HG03575 (cell line): Measurements from ENCODE around the gene C20orf96.
"Not testable (repeated sequence)": the region's sequence is repeated elsewhere in the genome, so short reads cannot be mapped to it uniquely, and the experiment has no call there.

Experiments
- ATAC-seq: cut with Tn5 transposase; IDR thresholded peaks from one replicate; pipeline ENCODE4 v1.9.1; 2021; ENCODE audit not compliant: unreplicated experiment, insufficient number of reproducible peaks, low FRiP score; ENCODE audit errors: extremely low read depth

Gene C20orf96

DNA sequence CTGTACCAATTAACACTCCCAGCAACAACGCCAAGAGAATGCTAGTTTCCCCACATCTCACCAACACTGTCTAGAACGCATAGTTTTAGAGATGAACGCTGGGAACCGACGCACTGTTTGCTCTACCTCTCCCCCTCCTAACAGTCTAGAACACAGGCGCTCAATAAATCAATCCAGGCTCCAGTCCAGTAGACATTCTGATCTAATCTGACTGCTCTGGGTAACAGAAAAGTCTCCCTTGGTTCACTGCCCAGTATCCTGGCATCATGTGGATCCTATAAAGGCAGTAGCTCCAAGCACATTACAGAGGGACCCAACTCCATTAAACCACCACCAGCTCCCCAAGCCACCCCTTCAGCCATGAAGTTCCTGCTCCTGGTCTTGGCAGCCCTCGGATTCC, 33.1 kb downstream of the C20orf96 start, which contains the start of gene DEFB132:
TSS of gene DEFB132 (plus strand) at position 306 of the 400 bp plus-strand sequence. CDS start at position 361, 55 bp downstream.
- ATAC-seq: no peak

DNA sequence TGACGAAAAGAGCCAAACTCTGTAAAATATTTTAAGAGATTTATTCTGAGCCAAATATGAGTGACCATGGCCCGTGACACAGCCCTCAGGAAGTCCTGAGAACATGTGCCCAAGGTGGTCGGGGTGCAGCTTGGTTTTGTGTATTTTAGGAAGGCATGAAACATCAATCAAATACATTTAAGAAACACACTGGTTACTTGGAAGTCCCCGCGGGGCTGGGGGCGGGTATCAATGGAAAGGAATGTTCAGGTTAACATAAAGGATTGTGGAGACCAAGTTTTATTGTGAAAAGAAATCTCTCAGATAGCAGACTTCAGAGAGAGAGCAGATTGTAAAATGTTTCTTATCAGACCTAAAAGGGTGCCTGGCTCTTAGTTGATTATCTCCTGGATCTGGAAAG, 37.1 kb downstream of the C20orf96 start:
- ATAC-seq: not testable (repeated sequence)

DNA sequence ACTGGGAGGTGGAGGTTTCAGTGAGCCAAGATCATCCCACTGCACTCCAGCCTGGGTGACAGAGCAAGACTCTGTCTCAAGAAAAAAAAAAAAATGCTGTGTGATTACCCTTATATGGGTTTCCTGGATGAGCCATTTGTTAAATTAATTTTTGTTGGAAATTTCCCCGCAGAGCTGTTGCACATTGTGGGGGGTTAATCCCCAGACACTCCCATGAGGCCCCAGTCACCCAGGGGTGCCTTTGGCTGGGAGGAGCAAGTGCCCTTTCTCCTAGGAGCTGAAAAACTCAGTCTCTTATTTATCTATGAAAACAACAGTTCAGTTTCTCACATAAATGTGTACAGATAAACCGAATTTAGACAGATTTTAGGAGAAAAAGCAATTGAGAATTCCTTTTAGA, 37.7 kb downstream of the C20orf96 start:
- ATAC-seq: no peak

DNA sequence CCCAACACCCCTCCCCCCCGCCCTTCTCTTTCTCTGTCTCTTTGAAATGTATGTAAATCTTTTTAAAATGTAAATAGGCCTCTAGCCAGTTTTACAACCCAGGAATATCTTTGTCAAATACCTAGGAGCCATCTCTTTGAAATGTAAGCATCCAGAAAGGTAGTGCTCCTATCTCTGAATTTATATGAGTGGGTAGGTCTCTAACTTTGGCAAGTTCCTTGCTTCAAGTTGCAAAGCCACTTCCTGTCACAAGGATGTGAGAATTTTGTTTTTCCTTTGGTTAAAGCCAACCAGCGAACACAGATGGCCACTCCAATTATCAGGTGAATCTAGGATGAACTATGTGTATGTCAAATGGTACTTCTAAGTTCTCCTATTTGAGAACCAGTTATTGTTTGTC, 39.2 kb downstream of the C20orf96 start:
- ATAC-seq: no peak

DNA sequence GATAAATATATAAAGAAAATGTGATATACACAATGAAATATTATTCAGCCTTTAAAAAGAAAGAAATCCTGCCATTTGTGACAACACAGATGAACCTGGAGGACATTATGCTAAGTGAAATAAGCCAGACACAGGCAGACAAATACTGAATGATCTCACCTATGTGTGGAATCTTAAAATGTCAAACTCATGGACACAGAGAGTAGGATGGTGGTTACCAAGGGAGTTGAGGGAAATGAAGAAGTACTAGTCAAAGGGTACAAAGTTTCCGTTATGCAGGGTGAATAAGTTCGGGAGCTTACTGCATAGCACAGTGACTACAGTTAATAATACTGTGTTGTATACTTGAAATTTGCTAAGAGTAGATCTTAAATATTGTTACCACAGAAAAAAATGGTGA, 47.6 kb downstream of the C20orf96 start:
- no peak for ATAC-seq

DNA sequence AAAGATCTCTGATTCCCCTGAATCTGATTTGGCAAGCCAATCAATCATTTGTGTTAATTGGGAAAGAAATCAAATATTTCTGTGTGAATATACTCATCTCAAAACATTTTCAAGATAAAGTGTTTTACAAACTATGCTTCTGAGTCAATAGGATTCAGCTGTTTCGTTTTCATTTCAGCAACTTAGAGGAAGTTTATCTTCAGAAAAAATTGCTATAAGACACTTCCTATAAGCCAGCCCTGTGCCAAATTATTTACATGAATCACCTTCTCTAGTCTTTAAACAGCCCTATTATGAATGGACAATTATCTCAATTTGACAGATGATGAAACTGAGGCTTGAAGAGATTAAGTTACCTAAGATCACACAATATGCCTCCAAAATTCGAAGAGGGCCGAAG, 52.6 kb downstream of the C20orf96 start:
- ATAC-seq: no peak

DNA sequence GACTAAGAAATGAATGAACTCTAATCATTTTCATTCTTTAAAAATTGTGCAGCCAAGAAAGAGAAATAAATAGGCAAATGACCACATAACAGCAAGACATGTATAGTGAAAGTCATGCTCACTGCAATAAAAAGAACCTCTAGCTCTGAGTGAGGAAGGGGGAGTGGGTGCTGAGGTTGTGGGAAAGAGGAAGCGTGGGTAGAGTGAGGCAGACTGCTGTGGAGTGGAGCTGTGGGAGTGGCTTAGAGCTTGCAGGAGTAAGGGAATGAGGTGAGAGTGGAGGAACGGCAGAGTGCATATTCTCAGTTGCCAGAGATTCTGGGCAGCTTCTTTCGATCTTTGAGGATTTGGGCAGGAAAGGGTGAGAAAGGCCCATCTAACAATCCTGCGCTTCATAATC, 53.1 kb downstream of the C20orf96 start:
- ATAC-seq: no peak

DNA sequence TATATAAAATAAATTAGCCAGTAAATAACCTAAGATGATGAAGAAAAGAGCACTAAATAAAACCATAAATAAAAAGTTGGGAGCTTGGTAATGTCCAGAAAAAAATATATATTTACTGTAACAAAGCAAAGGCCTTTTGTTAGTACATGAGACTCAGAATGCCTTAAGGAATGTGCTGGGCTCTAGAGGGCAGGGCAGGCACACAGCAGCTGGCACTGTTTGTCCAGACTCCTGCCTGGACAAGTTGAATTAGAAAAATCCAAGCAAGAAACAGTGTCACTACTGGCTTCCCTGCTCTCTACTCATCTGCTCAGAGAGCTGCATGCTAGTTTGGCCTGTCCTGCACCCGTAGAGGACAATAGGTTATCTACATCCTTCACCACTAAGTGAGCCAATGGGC, 54.7 kb downstream of the C20orf96 start:
- no peak for ATAC-seq

DNA sequence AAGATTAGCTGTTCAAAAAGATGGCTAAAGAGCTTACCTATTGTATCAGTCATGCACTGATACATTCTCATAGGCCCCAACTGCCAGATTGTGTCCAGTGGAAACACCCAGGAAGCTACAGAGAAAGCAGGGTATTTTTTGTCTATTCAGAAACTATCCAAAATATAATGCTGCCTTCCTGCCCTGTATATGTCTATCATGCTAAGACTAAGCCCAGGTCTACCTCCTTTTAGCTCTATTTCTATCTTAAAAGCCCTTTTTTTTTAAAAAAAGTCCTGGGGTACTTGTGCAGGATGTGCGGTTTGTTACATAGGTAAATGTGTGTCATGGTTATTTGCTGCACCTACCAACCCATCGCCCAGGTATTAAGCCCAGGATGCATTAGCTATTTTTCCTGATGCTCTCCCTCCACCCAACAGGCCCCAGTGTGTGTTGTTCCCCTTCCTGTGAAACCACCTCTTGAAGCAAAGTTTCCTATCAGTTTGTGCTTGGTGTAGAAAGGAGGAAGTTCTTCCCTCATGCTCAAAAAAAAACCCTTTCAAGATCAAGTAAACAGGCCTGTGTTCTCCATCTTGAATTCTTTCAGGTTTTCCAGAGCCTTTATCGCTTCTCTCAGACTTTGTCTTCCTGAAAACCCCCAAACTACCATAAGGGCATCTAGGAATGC, 63.0 kb downstream of the C20orf96 start:
- no peak for ATAC-seq

DNA sequence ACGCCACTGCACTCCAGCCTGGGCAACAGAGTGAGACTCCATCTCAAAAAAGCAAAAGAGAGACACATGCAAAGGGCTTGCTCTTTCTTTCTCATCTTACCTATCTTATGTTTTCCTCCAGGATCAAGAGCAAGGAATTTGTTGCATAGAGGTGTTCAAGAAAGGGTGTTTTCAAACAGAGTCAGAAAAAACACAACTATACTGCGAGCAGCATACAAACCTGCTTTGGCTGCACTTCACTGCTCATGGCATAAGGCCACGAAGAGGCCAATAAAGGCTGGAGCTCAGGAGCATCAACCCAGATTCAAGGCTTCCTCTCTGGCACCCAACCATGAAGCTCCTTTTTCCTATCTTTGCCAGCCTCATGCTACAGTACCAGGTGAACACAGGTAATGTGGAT, 63.6 kb downstream of the C20orf96 start, which contains the start of gene DEFB129:
TSS of gene DEFB129 (plus strand) at position 301 of the 400 bp plus-strand sequence. CDS start at position 332, 31 bp downstream.
- ATAC-seq: no peak

DNA sequence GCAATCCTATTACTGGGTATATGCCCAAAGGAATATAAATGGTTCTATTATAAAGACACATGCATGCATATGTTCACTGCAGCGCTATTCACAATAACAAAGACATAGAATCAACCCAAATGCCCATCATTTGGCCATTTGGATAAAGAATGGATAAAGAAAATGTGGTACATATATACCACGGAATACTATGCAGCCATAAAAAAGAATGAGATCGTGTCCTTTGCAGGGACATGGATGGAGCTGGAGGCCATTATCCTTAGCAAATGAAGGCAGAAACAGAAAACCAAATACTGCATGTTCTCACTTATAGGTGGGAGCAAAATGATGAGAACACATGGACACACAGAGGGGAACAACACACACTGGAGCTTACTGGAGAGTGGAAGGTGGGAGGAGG, 64.7 kb downstream of the C20orf96 start:
- ATAC-seq: not testable (repeated sequence)

DNA sequence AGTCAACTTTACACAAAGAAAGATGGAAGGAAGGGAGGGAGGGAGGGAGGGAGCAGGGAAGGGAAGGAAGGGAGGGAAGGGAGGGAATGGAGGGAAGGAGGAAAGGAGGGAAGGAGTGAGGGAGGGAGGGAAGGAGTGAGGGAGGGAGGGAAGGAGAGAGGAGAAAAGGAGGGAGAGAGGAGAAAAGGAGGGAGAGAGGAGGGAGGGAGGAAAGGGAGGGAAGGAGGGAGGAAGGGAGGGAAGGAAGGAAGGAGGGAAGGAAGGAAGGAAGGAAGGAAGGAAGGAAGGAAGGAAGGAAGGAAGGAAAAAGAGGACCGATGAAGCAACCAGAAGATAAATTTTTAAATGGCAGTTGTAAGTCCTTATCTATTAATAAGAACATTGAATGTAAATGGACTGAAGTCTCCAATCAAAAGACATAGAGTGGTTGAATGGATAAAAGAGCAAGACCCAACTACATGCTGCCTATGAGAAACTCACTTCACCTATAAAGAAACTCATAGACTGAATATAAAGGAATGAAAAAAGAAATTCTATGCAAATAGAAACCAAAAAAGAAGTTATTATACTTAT, 69.2 kb downstream of the C20orf96 start:
- ATAC-seq: no peak
